ENCODE measurements around the gene FHL2.

DNA sequence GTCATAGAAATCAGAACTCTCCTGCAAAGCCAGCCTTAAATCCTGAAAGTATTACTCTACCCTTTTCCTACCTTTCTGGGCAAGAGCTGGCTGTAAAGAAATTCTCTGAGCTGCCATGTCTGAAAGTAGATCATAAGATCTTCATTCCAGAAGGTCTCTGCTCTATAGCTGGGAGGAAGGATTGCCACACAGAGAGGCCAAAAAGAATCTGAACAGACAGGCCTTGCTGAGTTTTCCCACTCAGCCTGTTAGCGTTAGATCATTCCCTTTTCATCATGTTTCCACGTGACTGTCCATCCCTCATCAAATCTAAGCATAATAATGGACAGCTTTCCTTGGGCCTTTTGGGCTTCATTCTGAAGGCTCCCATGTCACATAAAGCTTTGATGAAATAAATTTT lies 43.2 kb upstream of the FHL2 start:
- TF ChIP-seq CTCF (IDR thresholded peaks at IDR 0.05; ENCODE audit: poor library complexity) (no peak), EZH2 (IDR thresholded peaks at IDR 0.05; ENCODE audit: borderline replicate concordance) (no peak), EZH2phosphoT487 (IDR thresholded peaks at IDR 0.05; ENCODE audit: low read depth, severe bottlenecking, unreplicated experiment) (no peak)

Measured in hepatocyte (in vitro differentiated cells).